CD14-positive monocyte (primary cell): ENCODE measurements around the gene LTV1. TPM values are rescaled to one million over a fixed set of nuclear protein-coding genes. Genes with fewer than 3 reads are reported as not detected.

ENCODE experiments used
- DNase-seq, 3 donors: peaks; one replicate each; pipeline ENCODE4 v3.0.0-alpha.2; 2011 to 2022
- H2AFZ ChIP-seq: 2 replicates; pipeline ENCODE4 v1.6.0; 2012; ENCODE audit warnings: mild to moderate bottlenecking, low read depth, low read length, inconsistent platforms; ENCODE audit not compliant: insufficient read depth, poor library complexity, severe bottlenecking
- H3K27ac ChIP-seq, 2 donors: 1 replicate in 1 of 2; 2 replicates in 1 of 2; pipeline ENCODE4 v1.5.1; 2012 to 2013; ENCODE audit warnings: low read length in 2 of 2, control low read depth in 1 of 2, inconsistent platforms in 1 of 2, low read depth in 1 of 2, mild to moderate bottlenecking in 1 of 2
- H3K27me3 ChIP-seq, 2 donors: one replicate each; pipeline versions ENCODE4 v1.6.0 to v1.6.1; 2011 to 2013; ENCODE audit warnings: low read length in 2 of 2; ENCODE audit not compliant: control insufficient read depth in 2 of 2, insufficient read depth in 2 of 2
- H3K36me3 ChIP-seq, 2 donors: replicated peaks in 1 of 2; 1 replicate in 1 of 2; 2 replicates in 1 of 2; pipeline versions ENCODE4 v1.5.1 to v1.6.1; 2012 to 2013; ENCODE audit warnings: low read length in 2 of 2, control low read depth in 1 of 2, inconsistent platforms in 1 of 2, mild to moderate bottlenecking in 1 of 2; ENCODE audit not compliant: insufficient read depth in 2 of 2, control insufficient read depth in 1 of 2
- H3K4me1 ChIP-seq, 2 donors: 1 replicate in 1 of 2; 2 replicates in 1 of 2; pipeline versions ENCODE4 v1.5.1 to v1.6.1; 2012 to 2013; ENCODE audit warnings: low read length in 2 of 2, control low read depth in 1 of 2, inconsistent platforms in 1 of 2, mild to moderate bottlenecking in 1 of 2, moderate library complexity in 1 of 2; ENCODE audit not compliant: insufficient read depth in 2 of 2, control insufficient read depth in 1 of 2
- H3K4me2 ChIP-seq: replicated peaks from 2 replicates; pipeline ENCODE3; 2012; ENCODE audit warnings: low read length, moderate library complexity, mild to moderate bottlenecking; ENCODE audit not compliant: poor library complexity, severe bottlenecking; ENCODE audit errors: extremely low read depth
- H3K4me3 ChIP-seq, 3 experiments: fragments of 200-600 bp in 1 of 3; sonication (generic) in 1 of 3; replicated peaks in 1 of 3; 1 replicate in 2 of 3; 2 replicates in 1 of 3; pipeline ENCODE4 v1.5.1; 2011 to 2013; ENCODE audit warnings: low read length in 3 of 3, mild to moderate bottlenecking in 3 of 3, control low read depth in 2 of 3, low read depth in 2 of 3, inconsistent platforms in 1 of 3, moderate library complexity in 1 of 3
- H3K79me2 ChIP-seq: 2 replicates; pipeline ENCODE4 v1.6.0; 2012; ENCODE audit warnings: mild to moderate bottlenecking, control low read depth, inconsistent platforms, low read length, moderate library complexity; ENCODE audit not compliant: insufficient read depth
- H3K9ac ChIP-seq: 2 replicates; pipeline ENCODE4 v1.6.0; 2017; ENCODE audit warnings: low read length, mild to moderate bottlenecking; ENCODE audit not compliant: insufficient read depth, poor library complexity, severe bottlenecking
- H3K9me3 ChIP-seq, 2 donors: replicated peaks in 1 of 2; 1 replicate in 1 of 2; 2 replicates in 1 of 2; pipeline versions ENCODE4 v1.5.1 to v1.6.1; 2012 to 2013; ENCODE audit warnings: low read length in 2 of 2, control low read depth in 1 of 2; ENCODE audit not compliant: control insufficient read depth in 1 of 2, insufficient read depth in 1 of 2
- H4K20me1 ChIP-seq: 2 replicates; pipeline ENCODE4 v1.6.0; 2012; ENCODE audit warnings: mild to moderate bottlenecking, low read length, control low read depth, moderate library complexity; ENCODE audit not compliant: insufficient read depth
- H3K27ac Mint-ChIP-seq, 7 donors: one replicate each; pipeline ENCODE4 v1.8.0; 2020; ENCODE audit warnings: mild to moderate bottlenecking in 7 of 7, mixed read lengths in 7 of 7, moderate library complexity in 6 of 7, inconsistent platforms in 2 of 7
- H3K27me3 Mint-ChIP-seq, 3 donors: one replicate each; pipeline ENCODE4 v1.8.0; 2021 to 2022; ENCODE audit warnings: low read depth in 3 of 3, mild to moderate bottlenecking in 3 of 3, mixed read lengths in 3 of 3, moderate library complexity in 3 of 3, inconsistent platforms in 1 of 3
- H3K36me3 Mint-ChIP-seq, 2 donors: one replicate each; pipeline ENCODE4 v1.8.0; 2020; ENCODE audit warnings: mixed read lengths in 2 of 2, inconsistent platforms in 1 of 2, mild to moderate bottlenecking in 1 of 2
- H3K4me1 Mint-ChIP-seq: one replicate; pipeline ENCODE4 v1.8.0; 2020; ENCODE audit warnings: mild to moderate bottlenecking, mixed read lengths
- H3K4me3 Mint-ChIP-seq, 2 donors: one replicate each; pipeline ENCODE4 v1.8.0; 2020; ENCODE audit warnings: mild to moderate bottlenecking in 2 of 2, mixed read lengths in 2 of 2, moderate library complexity in 1 of 2
- H3K9me3 Mint-ChIP-seq, 7 donors: one replicate each; pipeline ENCODE4 v1.8.0; 2020 to 2022; ENCODE audit warnings: mixed read lengths in 7 of 7, mild to moderate bottlenecking in 6 of 7, moderate library complexity in 6 of 7, inconsistent platforms in 2 of 7
- CTCF ChIP-seq: fragments of 200-600 bp; IDR thresholded peaks from one replicate; pipeline ENCODE4 v1.8.0; 2022; ENCODE audit warnings: antibody characterized with exemption, mild to moderate bottlenecking
- WGBS: methylation state at CpG from one replicate; pipeline ENCODE4 v1.1.5; 2013; ENCODE audit warnings: missing lambda C conversion rate; ENCODE audit not compliant: insufficient coverage; 5-methylcytosine and 5-hydroxymethylcytosine counted together
- intact Hi-C, 2 donors: fragments of 100-400 bp; cut with micrococcal nuclease; formaldehyde crosslinking; loops; one replicate each; pipeline versions ENCODE4 v1.15.0 to v1.15.1; 2023
- polyA plus RNA-seq, 3 donors: library from polyadenylated mRNA; depleted of rRNA in 1 of 3; unstranded in 2 of 3; stranded (reverse) in 1 of 3; fragments of 300-500 nt in 2 of 3; fragments of >200 nt in 1 of 3; fragmentation: Illumina TruSeq in 2 of 3; gene quantifications; 1 replicate in 2 of 3; 2 replicates in 1 of 3; pipeline ENCODE4 v1.2.3, GENCODE V29; 2012 to 2021

Gene LTV1
- polyA plus RNA-seq, 3 donors: 10.5 to 15.4 (median 11.6) TPM

GRCh38 chr6:143877584-143878271 is 34.6 kb downstream of the LTV1 start:
- no peaks in the 10 kb centered on the region for H3K27me3 Mint-ChIP-seq
- Histone ChIP-seq H3K4me2 (no peak overlapping the region), H3K4me3 (no peak overlapping the region), H4K20me1 (no peaks in the 10 kb centered on the region), H3K4me1 (no peaks in the 10 kb centered on the region), H3K27ac (no peak overlapping the region), H3K36me3 (no peaks in the 10 kb centered on the region), H3K27me3 (no peaks in the 10 kb centered on the region), H2AFZ (no peak overlapping the region), H3K79me2 (no peaks in the 10 kb centered on the region), H3K9me3 (peaks cover 6 to 14% of the 10 kb centered on the region in 2 donors), H3K9ac (no peak overlapping the region)
- 100% methylated on average over 1 of the region's 1 CpG for WGBS
- DNase-seq: no peak
- H3K9me3 Mint-ChIP-seq: peaks cover 6 to 28% (median 24%) of the 10 kb centered on the region in 7 donors
- no peak overlapping the region for H3K27ac Mint-ChIP-seq
- H3K4me1 Mint-ChIP-seq: peaks cover 3% of the 10 kb centered on the region
- intact Hi-C loops: no loop called here
- TF ChIP-seq CTCF: no peak
- peaks cover 0 to 8% of the 10 kb centered on the region in 2 donors for H3K36me3 Mint-ChIP-seq
- no peak overlapping the region for H3K4me3 Mint-ChIP-seq

GRCh38 chr6:143878272-143878760 is 35.2 kb downstream of the LTV1 start:
- Mint-ChIP-seq H3K36me3 (peaks cover 0 to 8% of the 10 kb centered on the region in 2 donors), H3K27ac (no peak overlapping the region), H3K9me3 (peaks cover 6 to 28% (median 24%) of the 10 kb centered on the region in 7 donors), H3K4me3 (no peak overlapping the region), H3K27me3 (peaks cover 0 to 1% (median 0%) of the 10 kb centered on the region in 3 donors), H3K4me1 (no peaks in the 10 kb centered on the region)
- WGBS: 100% methylated on average over 3 of the region's 3 CpGs
- H3K27me3 ChIP-seq: no peaks in the 10 kb centered on the region
- H4K20me1 ChIP-seq: no peaks in the 10 kb centered on the region
- H3K79me2 ChIP-seq: no peaks in the 10 kb centered on the region
- peaks cover 6 to 14% of the 10 kb centered on the region in 2 donors for H3K9me3 ChIP-seq
- H3K27ac ChIP-seq: no peak overlapping the region
- no peak overlapping the region for H3K9ac ChIP-seq
- DNase-seq: no peak
- no peak for TF ChIP-seq CTCF
- H3K4me2 ChIP-seq: no peak overlapping the region
- no peak overlapping the region for H3K4me3 ChIP-seq
- H3K4me1 ChIP-seq: no peaks in the 10 kb centered on the region
- H2AFZ ChIP-seq: no peak overlapping the region
- H3K36me3 ChIP-seq: no peaks in the 10 kb centered on the region
- intact Hi-C loops: no loop called here
